GM18858 (cell line): ENCODE data around the gene TSC1.

Experiments
- ATAC-seq: cut with Tn5 transposase; IDR thresholded peaks from one replicate; pipeline ENCODE4 v1.9.1; 2021; ENCODE audit not compliant: unreplicated experiment

TSC1 gene

GRCh38 chr9:132942541-132943182 is 1.8 kb downstream of the TSC1 start:
- no peak for ATAC-seq

GRCh38 chr9:132939169-132939568 is 5.2 kb downstream of the TSC1 start:
- no peak for ATAC-seq

- ATAC-seq: no peak
Measured at GRCh38 chr9:132937463-132937901, 6.9 kb downstream of the TSC1 start.

- no peak for ATAC-seq
Measured at GRCh38 chr9:132935026-132935425, 9.4 kb downstream of the TSC1 start.

GRCh38 chr9:132931178-132931735 is 13.2 kb downstream of the TSC1 start:
- ATAC-seq: no peak

- no peak for ATAC-seq
Measured at GRCh38 chr9:132927704-132928103, 16.7 kb downstream of the TSC1 start.

GRCh38 chr9:132923346-132923902 is 21.0 kb downstream of the TSC1 start:
- no peak for ATAC-seq

- ATAC-seq: no peak
Measured at GRCh38 chr9:132919614-132920268, 24.7 kb downstream of the TSC1 start.

- ATAC-seq: no peak
Measured at GRCh38 chr9:132914924-132915323, 29.5 kb downstream of the TSC1 start.

GRCh38 chr9:132912131-132912530 is 32.3 kb downstream of the TSC1 start:
- no peak for ATAC-seq

- ATAC-seq: no peak
Measured at GRCh38 chr9:132910376-132910775, 34.0 kb downstream of the TSC1 start.

GRCh38 chr9:132909311-132909710 is 35.1 kb downstream of the TSC1 start:
- ATAC-seq: no peak

- ATAC-seq: no peak
Measured at GRCh38 chr9:132908635-132909034, 35.8 kb downstream of the TSC1 start.

- no peak for ATAC-seq
Measured at GRCh38 chr9:132905726-132906125, 38.7 kb downstream of the TSC1 start.

GRCh38 chr9:132903574-132904492 is 40.6 kb downstream of the TSC1 start:
- ATAC-seq: no peak

- no peak for ATAC-seq
Measured at GRCh38 chr9:132901858-132902831, 42.3 kb downstream of the TSC1 start.

- no peak for ATAC-seq
Measured at GRCh38 chr9:132898051-132898450, 46.4 kb downstream of the TSC1 start.

- no peak for ATAC-seq
Measured at GRCh38 chr9:132896906-132897305, 47.5 kb downstream of the TSC1 start.

- ATAC-seq: no peak
Measured at GRCh38 chr9:132896264-132896663, 48.2 kb downstream of the TSC1 start.
